Measurements from ENCODE around the gene TBCEL.
"Not testable (repeated sequence)": the region's sequence is repeated elsewhere in the genome, so short reads cannot be mapped to it uniquely, and the experiment has no call there.

Gene TBCEL

DNA sequence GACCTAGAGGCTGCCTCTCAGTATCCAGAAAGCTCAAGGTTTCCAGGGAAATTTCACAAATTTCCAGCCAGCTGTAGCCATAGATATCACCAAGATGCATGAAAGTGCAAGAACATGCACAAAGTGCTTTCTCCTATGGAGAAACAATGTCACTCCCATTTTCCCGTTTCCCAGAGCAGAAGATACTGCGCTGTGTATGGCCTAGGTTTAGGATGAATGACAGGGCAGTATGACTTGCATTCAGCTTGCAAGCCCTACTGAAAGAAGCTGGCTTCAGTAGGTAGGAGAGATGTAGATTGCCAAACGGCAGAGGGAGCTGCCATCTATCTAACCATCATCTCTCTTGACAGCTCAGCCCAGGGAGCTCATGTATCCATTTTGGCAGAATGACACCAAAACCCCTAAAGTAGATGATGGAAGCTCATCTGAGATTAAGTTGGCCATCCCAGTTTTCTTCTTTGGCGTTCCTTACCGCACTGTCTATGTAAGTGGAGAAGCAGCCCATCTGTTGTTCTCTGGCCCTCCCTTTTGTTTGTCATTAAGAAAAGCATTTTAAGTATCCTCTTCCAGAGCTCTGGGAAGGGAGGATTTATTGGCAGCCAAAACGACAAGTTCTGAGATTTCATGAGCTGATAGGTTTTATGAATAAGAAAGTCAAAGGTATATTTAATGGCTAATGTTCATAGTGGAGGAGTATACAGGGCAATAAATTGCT, 81.7 kb downstream of the TBCEL start:
- Histone ChIP-seq H3K9me3 (ENCODE audit: control insufficient read depth, low read length) (no peaks in the 10 kb centered on the region), H3K4me1 (ENCODE audit: control insufficient read depth, insufficient read depth, low read length, poor library complexity, severe bottlenecking) (no peaks in the 10 kb centered on the region), H3K27ac (ENCODE audit: low read depth, low read length, severe bottlenecking) (no peak overlapping the region), H3K36me3 (ENCODE audit: control insufficient read depth, insufficient read depth, low read length) (no peaks in the 10 kb centered on the region), H3K4me3 (ENCODE audit: extremely low read depth, insufficient read depth, low read length, poor library complexity, severe bottlenecking) (no peak overlapping the region)
- 92 to 100% methylated on average over 5 of the region's 6 CpGs for WGBS, 2 experiments (ENCODE audit: insufficient coverage in 2 of 2)

DNA sequence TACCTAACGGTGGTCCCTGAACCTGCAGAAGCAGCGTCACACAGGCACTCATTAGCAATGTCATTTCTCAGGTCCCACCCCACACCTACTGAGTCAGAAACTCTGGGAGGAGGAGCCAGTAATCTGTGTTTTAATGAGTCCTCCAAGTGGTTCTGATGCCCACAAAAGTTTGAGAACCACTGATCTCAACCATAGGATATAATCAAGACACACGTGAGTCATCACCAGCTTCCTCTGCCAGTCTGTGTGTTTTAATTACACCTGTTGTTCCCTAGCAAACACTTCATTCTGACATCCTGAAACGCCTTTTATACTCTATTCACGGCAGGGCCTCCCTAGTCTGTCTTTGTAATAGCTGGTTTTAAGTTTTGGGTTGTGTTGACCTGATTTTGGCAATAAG, 82.9 kb downstream of the TBCEL start:
- Histone ChIP-seq H3K36me3 (ENCODE audit: control insufficient read depth, insufficient read depth, low read length) (no peaks in the 10 kb centered on the region), H3K9me3 (ENCODE audit: control insufficient read depth, low read length) (no peaks in the 10 kb centered on the region), H3K27ac (ENCODE audit: low read depth, low read length, severe bottlenecking) (no peak overlapping the region), H3K4me3 (ENCODE audit: extremely low read depth, insufficient read depth, low read length, poor library complexity, severe bottlenecking) (no peak overlapping the region), H3K4me1 (ENCODE audit: control insufficient read depth, insufficient read depth, low read length, poor library complexity, severe bottlenecking) (no peaks in the 10 kb centered on the region)
- WGBS, 2 experiments (ENCODE audit: insufficient coverage in 2 of 2): 50 to 70% methylated on average over 2 to 4 of the region's 5 CpGs

DNA sequence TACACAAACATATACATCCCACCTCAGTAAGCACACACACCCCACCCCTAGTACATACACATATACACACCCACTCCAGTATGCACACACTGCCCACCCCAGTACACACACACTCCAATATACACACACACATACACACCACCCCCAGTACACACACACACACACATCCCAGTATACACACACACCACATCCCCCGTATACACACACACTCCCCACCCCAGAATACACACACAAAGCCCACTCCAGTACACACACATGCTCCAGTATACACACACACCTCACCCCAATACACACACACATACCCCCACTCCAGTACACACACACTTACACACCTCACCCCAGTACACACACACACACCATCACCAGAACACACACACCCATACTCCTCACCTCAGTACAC, 84.5 kb downstream of the TBCEL start:
- WGBS, 2 experiments (ENCODE audit: insufficient coverage in 2 of 2): 0% methylated on average over 1 of the region's 1 CpG
- no peak overlapping the region for H3K4me3 ChIP-seq (ENCODE audit: extremely low read depth, insufficient read depth, low read length, poor library complexity, severe bottlenecking)

DNA sequence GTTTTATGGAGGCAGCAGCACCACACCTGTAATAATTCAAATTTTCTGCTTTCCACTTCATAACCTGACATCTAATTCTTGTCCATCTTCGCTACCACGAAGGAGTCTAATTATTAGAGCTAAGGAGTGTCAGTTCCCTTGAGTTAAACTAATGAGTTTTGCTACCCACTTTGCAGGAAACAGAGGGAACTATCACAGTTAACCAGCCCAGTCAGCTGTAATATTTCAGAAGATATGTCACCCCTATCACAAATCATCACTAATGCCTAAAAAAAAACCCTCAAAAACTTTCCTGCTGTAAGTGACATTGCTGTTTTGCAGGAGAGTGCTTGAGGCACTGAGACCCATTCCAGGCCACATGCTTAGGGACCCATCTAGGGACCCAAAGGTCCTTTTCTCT, 85.6 kb downstream of the TBCEL start:
- Histone ChIP-seq H3K4me1 (ENCODE audit: control insufficient read depth, insufficient read depth, low read length, poor library complexity, severe bottlenecking) (peaks cover 10% of the 10 kb centered on the region), H3K36me3 (ENCODE audit: control insufficient read depth, insufficient read depth, low read length) (no peaks in the 10 kb centered on the region), H3K9me3 (ENCODE audit: control insufficient read depth, low read length) (no peaks in the 10 kb centered on the region), H3K4me3 (ENCODE audit: extremely low read depth, insufficient read depth, low read length, poor library complexity, severe bottlenecking) (no peak overlapping the region), H3K27ac (ENCODE audit: low read depth, low read length, severe bottlenecking) (no peak overlapping the region)
- WGBS, 2 experiments (ENCODE audit: insufficient coverage in 2 of 2): 100% methylated on average over 2 of the region's 2 CpGs; no CpG with 5 or more reads in 1 of the 2 experiments

More for the DNA sequence above, 84.5 kb downstream of the TBCEL start:
- H3K9me3 ChIP-seq (ENCODE audit: control insufficient read depth, low read length): no peaks in the 10 kb centered on the region
- no peaks in the 10 kb centered on the region for H3K36me3 ChIP-seq (ENCODE audit: control insufficient read depth, insufficient read depth, low read length)
- H3K27ac ChIP-seq (ENCODE audit: low read depth, low read length, severe bottlenecking): no peak overlapping the region
- H3K4me1 ChIP-seq (ENCODE audit: control insufficient read depth, insufficient read depth, low read length, poor library complexity, severe bottlenecking): peaks cover 4% of the 10 kb centered on the region

DNA sequence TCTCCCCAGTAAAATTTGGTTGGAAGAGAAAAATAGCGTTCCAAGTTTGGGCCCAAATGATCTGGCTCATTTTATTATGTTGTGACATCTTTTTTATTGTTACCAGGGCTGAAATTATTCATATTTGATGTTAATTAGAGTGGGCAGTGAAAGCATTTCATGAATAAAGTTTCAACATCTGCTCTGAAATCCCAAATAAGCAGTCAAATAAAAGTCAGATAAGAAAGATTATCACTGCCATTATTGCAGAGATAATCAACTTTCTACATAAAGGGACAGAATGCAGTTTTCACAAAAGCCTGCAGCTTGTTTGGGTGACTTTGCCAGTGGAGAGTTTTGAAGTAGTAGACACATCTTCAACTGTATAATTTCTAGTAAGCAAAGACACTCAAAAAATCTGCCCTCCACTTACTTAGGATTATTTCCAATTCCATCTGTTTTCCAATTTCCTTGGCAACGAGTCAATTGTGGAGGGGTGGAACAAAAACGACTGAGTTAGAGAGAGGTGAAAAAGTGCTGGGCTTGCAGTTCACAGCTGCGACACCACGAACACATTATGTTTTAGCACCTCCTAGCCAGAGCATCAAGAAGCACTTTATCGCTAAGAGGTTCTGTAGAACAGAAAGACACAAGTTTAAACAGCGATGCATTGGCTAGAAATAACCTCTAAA, 86.1 kb downstream of the TBCEL start:
- no peaks in the 10 kb centered on the region for H3K9me3 ChIP-seq (ENCODE audit: control insufficient read depth, low read length)
- WGBS, 2 experiments (ENCODE audit: insufficient coverage in 2 of 2): 81 to 84% methylated on average over 4 to 5 of the region's 7 CpGs
- no peaks in the 10 kb centered on the region for H3K36me3 ChIP-seq (ENCODE audit: control insufficient read depth, insufficient read depth, low read length)
- no peak overlapping the region for H3K27ac ChIP-seq (ENCODE audit: low read depth, low read length, severe bottlenecking)
- H3K4me3 ChIP-seq (ENCODE audit: extremely low read depth, insufficient read depth, low read length, poor library complexity, severe bottlenecking): no peak overlapping the region
- peaks cover 10% of the 10 kb centered on the region for H3K4me1 ChIP-seq (ENCODE audit: control insufficient read depth, insufficient read depth, low read length, poor library complexity, severe bottlenecking)

DNA sequence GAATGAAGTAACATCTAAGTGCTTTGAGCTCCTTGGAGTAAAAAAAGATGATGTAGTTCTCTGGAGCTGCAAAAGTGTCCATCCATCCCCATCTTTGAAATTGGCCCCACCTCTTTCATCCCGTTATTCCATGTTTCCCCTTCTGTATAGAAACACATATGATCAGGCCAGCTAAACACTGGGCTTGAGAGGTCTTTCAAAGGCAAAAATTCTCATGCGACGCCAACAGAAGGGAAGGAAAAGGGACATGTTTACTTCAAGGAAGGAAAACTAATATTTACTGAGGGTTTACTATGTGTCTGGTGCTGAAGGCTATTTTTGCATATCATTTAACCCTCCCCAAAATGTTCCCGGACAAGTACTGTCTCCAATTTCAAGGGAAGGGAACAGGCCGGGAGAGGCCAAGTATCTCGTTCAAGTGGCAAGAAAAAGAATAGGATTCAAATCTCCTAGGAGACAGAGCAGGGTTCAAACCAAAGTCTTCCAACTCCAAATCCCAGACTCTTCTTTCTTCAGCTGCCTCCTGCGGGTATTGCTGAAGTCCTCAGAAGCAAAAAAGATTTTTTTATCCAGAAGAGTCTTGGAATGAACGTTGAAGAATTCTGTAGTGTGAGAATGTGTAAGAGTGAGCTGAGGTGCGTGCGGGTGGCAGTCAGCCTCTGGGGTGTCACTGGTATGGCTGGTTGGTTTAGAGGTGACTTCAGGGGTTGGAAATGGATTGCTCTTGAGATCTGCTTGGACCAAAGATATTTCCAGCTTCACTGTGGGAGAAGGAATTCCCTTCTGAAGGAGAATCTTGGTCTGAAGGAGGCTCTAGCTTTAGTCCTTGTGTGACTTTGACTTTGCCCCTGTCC, 87.2 kb downstream of the TBCEL start:
- 92 to 96% methylated on average over 5 to 7 of the region's 10 CpGs for WGBS, 2 experiments (ENCODE audit: insufficient coverage in 2 of 2)
- H3K27ac ChIP-seq (ENCODE audit: low read depth, low read length, severe bottlenecking): no peak overlapping the region

DNA sequence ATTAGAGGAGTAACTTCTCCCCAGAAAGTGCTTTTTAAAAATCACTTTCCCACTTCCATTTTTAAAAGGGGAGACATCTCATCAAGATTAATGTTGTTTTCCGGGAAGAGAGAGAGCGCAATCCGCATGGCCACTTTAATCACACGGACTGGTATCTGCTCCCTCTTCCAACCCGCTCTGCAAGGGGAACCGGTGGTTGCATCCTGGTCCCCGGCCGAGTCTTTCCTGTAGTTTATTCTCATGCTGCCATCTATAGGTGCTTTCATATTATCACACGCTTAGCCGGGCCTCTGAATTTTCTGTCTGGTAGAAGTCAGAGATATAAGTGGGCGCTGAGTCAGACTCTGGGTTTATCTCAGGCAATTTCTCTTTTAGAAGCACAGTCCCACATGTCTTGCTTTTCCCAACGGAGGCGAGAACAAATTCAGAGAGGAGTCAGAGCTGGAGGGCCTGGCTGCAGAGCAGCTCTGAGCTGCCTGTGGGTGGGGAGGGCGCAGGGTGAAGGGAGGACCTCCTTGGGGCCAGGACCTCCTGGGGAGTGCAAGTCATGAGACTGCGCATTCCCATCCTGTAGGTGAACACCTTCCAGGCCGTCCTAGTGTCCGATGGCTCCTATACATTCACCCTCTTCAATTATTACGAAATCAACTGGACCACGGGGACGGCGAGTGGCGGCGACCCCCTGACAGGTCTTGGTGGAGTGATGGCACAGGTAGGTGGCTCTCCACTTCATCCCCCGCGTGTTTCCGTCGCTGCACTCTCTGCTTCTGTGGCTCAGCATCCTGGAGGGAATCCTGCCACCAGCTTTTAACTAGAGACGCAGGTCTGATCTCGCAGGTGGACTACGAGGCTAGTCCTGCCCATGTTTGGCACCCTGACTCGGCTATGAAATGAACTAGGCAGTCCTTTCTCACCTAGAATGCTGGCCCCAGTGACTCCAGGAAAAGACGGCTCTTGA, 88.9 kb downstream of the TBCEL start:
- H3K9me3 ChIP-seq (ENCODE audit: control insufficient read depth, low read length): no peaks in the 10 kb centered on the region
- H3K4me3 ChIP-seq (ENCODE audit: extremely low read depth, insufficient read depth, low read length, poor library complexity, severe bottlenecking): no peak overlapping the region
- no peaks in the 10 kb centered on the region for H3K36me3 ChIP-seq (ENCODE audit: control insufficient read depth, insufficient read depth, low read length)
- H3K4me1 ChIP-seq (ENCODE audit: control insufficient read depth, insufficient read depth, low read length, poor library complexity, severe bottlenecking): peaks cover 13% of the 10 kb centered on the region
- 58 to 78% methylated on average over 22 to 24 of the region's 32 CpGs for WGBS, 2 experiments (ENCODE audit: insufficient coverage in 2 of 2)
- no peak overlapping the region for H3K27ac ChIP-seq (ENCODE audit: low read depth, low read length, severe bottlenecking)

More for the DNA sequence above, 87.2 kb downstream of the TBCEL start:
- Histone ChIP-seq H3K9me3 (ENCODE audit: control insufficient read depth, low read length) (no peaks in the 10 kb centered on the region), H3K4me1 (ENCODE audit: control insufficient read depth, insufficient read depth, low read length, poor library complexity, severe bottlenecking) (peaks cover 10% of the 10 kb centered on the region), H3K4me3 (ENCODE audit: extremely low read depth, insufficient read depth, low read length, poor library complexity, severe bottlenecking) (no peak overlapping the region), H3K36me3 (ENCODE audit: control insufficient read depth, insufficient read depth, low read length) (no peaks in the 10 kb centered on the region)

DNA sequence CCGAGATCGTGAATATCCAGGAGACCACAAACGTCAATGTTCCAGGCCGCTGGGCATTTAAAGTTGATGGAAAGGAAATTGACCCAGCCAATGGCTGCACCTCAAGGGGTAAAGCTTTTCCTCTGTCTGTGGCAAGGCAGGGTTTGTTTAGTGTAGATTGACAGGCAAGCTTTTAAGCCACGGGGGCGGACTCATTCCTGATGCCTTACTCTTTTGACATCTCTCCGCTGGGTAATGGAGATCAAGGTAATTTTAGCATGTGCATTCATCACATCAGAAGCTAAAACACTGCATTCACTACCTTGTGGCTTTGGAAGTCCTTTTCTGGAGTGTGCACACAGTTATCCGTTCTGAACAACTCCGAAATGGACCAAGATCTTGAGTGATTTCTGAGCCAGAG, 89.7 kb downstream of the TBCEL start:
- Histone ChIP-seq H3K36me3 (ENCODE audit: control insufficient read depth, insufficient read depth, low read length) (no peaks in the 10 kb centered on the region), H3K27ac (ENCODE audit: low read depth, low read length, severe bottlenecking) (no peak overlapping the region), H3K9me3 (ENCODE audit: control insufficient read depth, low read length) (no peaks in the 10 kb centered on the region), H3K4me3 (ENCODE audit: extremely low read depth, insufficient read depth, low read length, poor library complexity, severe bottlenecking) (no peak overlapping the region), H3K4me1 (ENCODE audit: control insufficient read depth, insufficient read depth, low read length, poor library complexity, severe bottlenecking) (peaks cover 18% of the 10 kb centered on the region)
- WGBS, 2 experiments (ENCODE audit: insufficient coverage in 2 of 2): 87 to 92% methylated on average over 5 to 6 of the region's 9 CpGs

DNA sequence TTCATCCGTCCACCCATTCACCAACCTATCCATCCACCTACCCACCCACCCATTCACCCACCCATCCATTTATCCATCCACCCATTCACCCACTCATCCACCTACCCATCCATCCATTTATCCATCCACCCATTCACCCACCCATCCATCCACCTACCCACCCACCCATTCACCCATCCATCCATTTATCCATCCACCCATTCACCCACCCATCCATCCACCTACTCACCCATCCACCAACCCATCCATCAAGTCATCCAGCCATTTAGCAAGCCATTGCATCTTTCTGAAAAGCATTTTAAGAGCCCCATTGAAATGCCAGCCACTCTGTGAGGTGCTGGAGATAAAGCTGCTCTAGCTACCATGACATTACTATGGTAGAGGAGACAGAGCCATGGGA, 91.1 kb downstream of the TBCEL start:
- not testable (repeated sequence) for H3K9me3 ChIP-seq (ENCODE audit: control insufficient read depth, low read length); H3K27ac ChIP-seq (ENCODE audit: low read depth, low read length, severe bottlenecking); H3K36me3 ChIP-seq (ENCODE audit: control insufficient read depth, insufficient read depth, low read length); H3K4me3 ChIP-seq (ENCODE audit: extremely low read depth, insufficient read depth, low read length, poor library complexity, severe bottlenecking)
- H3K4me1 ChIP-seq (ENCODE audit: control insufficient read depth, insufficient read depth, low read length, poor library complexity, severe bottlenecking): peaks cover 18% of the 10 kb centered on the region
- WGBS, 2 experiments (ENCODE audit: insufficient coverage in 2 of 2): 60% methylated on average over 1 of the region's 1 CpG; no CpG with 5 or more reads in 1 of the 2 experiments

DNA sequence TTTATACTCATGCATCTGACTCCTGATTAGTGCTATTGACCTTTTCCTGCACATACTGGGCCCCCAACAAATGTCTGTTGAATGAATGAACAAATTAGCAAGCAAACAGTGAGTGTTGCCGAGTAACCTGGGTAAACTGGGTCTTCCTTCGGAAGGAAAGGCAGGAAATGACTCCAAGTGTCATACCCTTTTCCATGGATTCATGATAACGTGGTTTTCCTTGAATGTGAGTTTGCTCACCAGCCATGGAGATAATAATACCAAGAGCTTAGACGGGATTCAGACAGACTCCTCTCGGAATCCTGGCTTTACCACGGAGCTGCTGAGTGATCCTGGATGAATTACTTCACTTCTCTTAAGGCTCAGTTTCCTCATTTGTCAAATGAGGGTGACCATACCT, 93.9 kb downstream of the TBCEL start:
- H3K4me3 ChIP-seq (ENCODE audit: extremely low read depth, insufficient read depth, low read length, poor library complexity, severe bottlenecking): no peak overlapping the region
- peaks cover 17% of the 10 kb centered on the region for H3K4me1 ChIP-seq (ENCODE audit: control insufficient read depth, insufficient read depth, low read length, poor library complexity, severe bottlenecking)
- 66 to 76% methylated on average over 6 of the region's 6 CpGs for WGBS, 2 experiments (ENCODE audit: insufficient coverage in 2 of 2)
- no peaks in the 10 kb centered on the region for H3K36me3 ChIP-seq (ENCODE audit: control insufficient read depth, insufficient read depth, low read length)
- H3K27ac ChIP-seq (ENCODE audit: low read depth, low read length, severe bottlenecking): peak overlapping the region; percentile 29
- H3K9me3 ChIP-seq (ENCODE audit: control insufficient read depth, low read length): peaks cover 17% of the 10 kb centered on the region
